ENCODE data around the gene PERCC1.
A peak's percentile ranks its signal among the peaks of the same experiment; 100 is the strongest.

The PERCC1 gene

GRCh38 chr16:1413684-1414531 is 17.0 kb upstream of the PERCC1 start:
- DNase-seq: peak; percentile 67 to 71

- DNase-seq: peak; percentile 81 to 89
These were observed 16.2 kb upstream of the PERCC1 start, which contains the start of gene UNKL for GRCh38 chr16:1414532-1415260. UNKL (minus strand) TSS chr16:1414704; CDS start chr16:1414691, 13 bp downstream.

- DNase-seq: no peak
These were observed 14.3 kb upstream of the PERCC1 start for GRCh38 chr16:1416521-1416941.

GRCh38 chr16:1420111-1420539 is 10.8 kb upstream of the PERCC1 start:
- no peak for DNase-seq

GRCh38 chr16:1422076-1422475 is 8.8 kb upstream of the PERCC1 start:
- no peak for DNase-seq

GRCh38 chr16:1424028-1424427 is 6.8 kb upstream of the PERCC1 start:
- no peak for DNase-seq

GRCh38 chr16:1425616-1426370 is 5.1 kb upstream of the PERCC1 start:
- no peak for DNase-seq

- DNase-seq: no peak
These were observed 4.0 kb upstream of the PERCC1 start for GRCh38 chr16:1426734-1427471.

GRCh38 chr16:1427473-1428461 is 3.1 kb upstream of the PERCC1 start:
- no peak for DNase-seq

GRCh38 chr16:1428511-1428910 is 2.4 kb upstream of the PERCC1 start:
- DNase-seq: peak; percentile 47

- no peak for DNase-seq
These were observed 1.9 kb upstream of the PERCC1 start for GRCh38 chr16:1429012-1429411.

- no peak for DNase-seq
These were observed 1.2 kb upstream of the PERCC1 start for GRCh38 chr16:1429631-1430030.

GRCh38 chr16:1430214-1430758 is 592 bp upstream of the PERCC1 start:
- no peak for DNase-seq

GRCh38 chr16:1431497-1432270 is 806 bp downstream of the PERCC1 start:
- DNase-seq: no peak

GRCh38 chr16:1432388-1433262 is 1.7 kb downstream of the PERCC1 start:
- DNase-seq: no peak

- no peak for DNase-seq
These were observed 2.3 kb downstream of the PERCC1 start for GRCh38 chr16:1433263-1433560.

GRCh38 chr16:1433756-1434155 is 2.9 kb downstream of the PERCC1 start:
- no peak for DNase-seq

GRCh38 chr16:1434644-1435592 is 4.0 kb downstream of the PERCC1 start:
- no peak for DNase-seq

Measured in CD4-positive, alpha-beta T cell treated with Interferon alpha-2 for 1 hour (primary cell).